Neuronal stem cell (in vitro differentiated cells): Measurements from ENCODE around the gene MEF2A.
"Not testable (repeated sequence)": the region's sequence is repeated elsewhere in the genome, so short reads cannot be mapped to it uniquely, and the experiment has no call there.

Source experiments
- DNase-seq: peaks from one replicate; pipeline ENCODE4 v3.0.0-alpha.2; 2013; ENCODE audit warnings: low spot score
- H2AFZ ChIP-seq: one replicate; pipeline ENCODE4 v1.6.1; 2013; ENCODE audit warnings: mild to moderate bottlenecking, low read length, inconsistent platforms
- H2AK5ac ChIP-seq: 2 replicates; pipeline ENCODE4 v1.6.1; 2013; ENCODE audit warnings: low read depth, mild to moderate bottlenecking, inconsistent platforms, low read length, moderate library complexity, mixed read lengths
- H2BK120ac ChIP-seq: 2 replicates; pipeline ENCODE4 v1.6.1; 2013; ENCODE audit warnings: low read depth, mild to moderate bottlenecking, inconsistent platforms, low read length, moderate library complexity, mixed read lengths
- H2BK12ac ChIP-seq: one replicate; pipeline ENCODE4 v1.6.1; 2013; ENCODE audit warnings: low read length, inconsistent platforms
- H2BK15ac ChIP-seq: 2 replicates; pipeline ENCODE4 v1.6.1; 2013; ENCODE audit warnings: mild to moderate bottlenecking, low read length, inconsistent platforms, mixed read lengths
- H2BK5ac ChIP-seq: one replicate; pipeline ENCODE4 v1.6.1; 2013; ENCODE audit warnings: inconsistent platforms, mild to moderate bottlenecking, low read length, moderate library complexity
- H3K14ac ChIP-seq: one replicate; pipeline ENCODE4 v1.6.1; 2013; ENCODE audit warnings: low read length, inconsistent platforms
- H3K18ac ChIP-seq: 2 replicates; pipeline ENCODE4 v1.6.1; 2013; ENCODE audit warnings: low read length, inconsistent platforms
- H3K23ac ChIP-seq: 2 replicates; pipeline ENCODE4 v1.6.1; 2013; ENCODE audit warnings: low read depth, mild to moderate bottlenecking, mixed read lengths, low read length, inconsistent platforms; ENCODE audit not compliant: poor library complexity
- H3K27ac ChIP-seq: replicated peaks from 3 replicates; pipeline ENCODE4 v1.5.1; 2013; ENCODE audit warnings: low read length, inconsistent platforms
- H3K27me3 ChIP-seq, 3 experiments: 2 replicates each; pipeline ENCODE4 v1.6.1; 2013; ENCODE audit warnings: low read length in 3 of 3, mild to moderate bottlenecking in 2 of 3, inconsistent platforms in 1 of 3, low read depth in 1 of 3, mixed read lengths in 1 of 3, moderate library complexity in 1 of 3; ENCODE audit not compliant: control insufficient read depth in 3 of 3, insufficient read depth in 3 of 3
- H3K36me3 ChIP-seq, 2 donors: replicated peaks in 1 of 2; 2 replicates each; pipeline ENCODE4 v1.6.1; 2013; ENCODE audit warnings: low read length in 2 of 2; ENCODE audit not compliant: control insufficient read depth in 2 of 2, insufficient read depth in 2 of 2
- H3K4ac ChIP-seq: 2 replicates; pipeline ENCODE4 v1.6.1; 2013; ENCODE audit warnings: inconsistent platforms, mild to moderate bottlenecking, low read length, moderate library complexity
- H3K4me1 ChIP-seq, 2 donors: 1 replicate in 1 of 2; 2 replicates in 1 of 2; pipeline ENCODE4 v1.6.1; 2013; ENCODE audit warnings: low read length in 2 of 2, low read depth in 1 of 2; ENCODE audit not compliant: control insufficient read depth in 2 of 2, insufficient read depth in 1 of 2
- H3K4me2 ChIP-seq: one replicate; pipeline ENCODE4 v1.6.1; 2013; ENCODE audit warnings: mild to moderate bottlenecking, low read length, inconsistent platforms; ENCODE audit not compliant: insufficient read depth, poor library complexity, severe bottlenecking
- H3K4me3 ChIP-seq, 2 donors: 2 replicates each; pipeline ENCODE4 v1.5.1; 2013; ENCODE audit warnings: low read length in 2 of 2, mild to moderate bottlenecking in 2 of 2, inconsistent platforms in 1 of 2, moderate library complexity in 1 of 2
- H3K79me1 ChIP-seq: one replicate; pipeline ENCODE4 v1.6.1; 2013; ENCODE audit warnings: low read depth, mild to moderate bottlenecking, inconsistent platforms, low read length, moderate library complexity
- H3K9ac ChIP-seq: one replicate; pipeline ENCODE4 v1.6.1; 2013; ENCODE audit warnings: mild to moderate bottlenecking, low read depth, low read length, inconsistent platforms; ENCODE audit not compliant: poor library complexity
- H3K9me3 ChIP-seq, 2 donors: replicated peaks in 1 of 2; 2 replicates each; pipeline versions ENCODE3 to v1.6.1; 2013; ENCODE audit warnings: low read length in 2 of 2, mild to moderate bottlenecking in 2 of 2, inconsistent platforms in 1 of 2, low read depth in 1 of 2, mixed read lengths in 1 of 2, moderate library complexity in 1 of 2; ENCODE audit not compliant: control insufficient read depth in 2 of 2, insufficient read depth in 1 of 2
- H4K8ac ChIP-seq: one replicate; pipeline ENCODE4 v1.6.1; 2013; ENCODE audit warnings: low read depth, mild to moderate bottlenecking, inconsistent platforms, low read length, moderate library complexity
- H4K91ac ChIP-seq: one replicate; pipeline ENCODE4 v1.6.1; 2013; ENCODE audit warnings: low read length, low read depth, mild to moderate bottlenecking, inconsistent platforms; ENCODE audit not compliant: poor library complexity
- WGBS, 2 donors: extraction: QIAGEN DNeasy Blood & Tissue Kit; methylation state at CpG; one replicate each; pipeline ENCODE4 v1.1.7; 2013; ENCODE audit warnings: missing lambda C conversion rate in 2 of 2, mixed read lengths in 1 of 2; ENCODE audit not compliant: insufficient read length in 2 of 2, insufficient replicate concordance in 1 of 2; ENCODE audit errors: extremely low coverage in 2 of 2; 5-methylcytosine and 5-hydroxymethylcytosine counted together

Gene MEF2A

DNA sequence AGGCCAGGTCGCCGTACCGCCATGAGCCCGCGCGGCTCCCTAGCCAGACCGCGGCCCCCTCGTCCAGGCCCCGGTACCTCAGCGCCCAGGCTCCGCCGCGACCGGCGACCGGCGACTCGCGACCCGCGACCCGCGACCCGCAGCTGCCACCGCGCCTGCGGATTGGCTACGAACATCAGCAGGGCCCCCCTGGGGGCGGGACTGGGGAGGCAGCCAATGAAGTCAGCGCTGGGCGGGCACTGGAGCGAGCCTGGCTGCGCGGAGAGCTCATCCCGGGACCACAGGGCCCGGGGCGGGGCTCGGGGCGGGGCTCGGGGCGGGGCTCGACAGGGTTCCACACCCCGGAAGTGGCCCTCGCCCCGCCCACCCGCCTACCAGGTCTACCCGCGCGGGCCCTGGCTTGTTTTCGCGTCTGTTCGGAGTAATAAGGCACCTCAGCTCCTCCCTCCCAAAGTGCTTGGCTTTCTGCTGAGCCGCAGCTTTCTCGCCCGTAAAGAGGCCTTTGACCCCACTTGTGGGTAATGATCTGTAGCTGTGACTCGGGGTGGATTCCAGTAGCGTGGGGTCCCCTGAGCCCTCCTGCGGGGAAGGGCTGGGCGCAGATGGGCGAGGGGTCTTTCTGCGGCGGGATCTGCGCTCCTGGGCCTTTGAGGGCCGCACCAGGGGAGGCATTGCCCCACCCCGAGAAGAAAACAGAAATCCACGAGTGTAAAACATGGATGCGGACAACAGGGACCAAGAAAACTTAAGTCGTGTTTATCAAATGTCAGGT lies 167.7 kb downstream of the MEF2A start, which contains the start of gene LYSMD4:
LYSMD4 (minus strand) TSS at position 170 of the 772 bp plus-strand sequence. CDS start 1,438 bp downstream, outside the sequence.
- peak within 1 kb of the TSS; percentile 82 for H3K27ac ChIP-seq
- WGBS, 2 donors = no CpG with 5 or more reads among the region's 69 CpGs
- peak; percentile 93 for DNase-seq

GRCh38 chr15:99734040-99734291 lies 168.2 kb downstream of the MEF2A start:
- H3K79me1 ChIP-seq, H3K9me3 ChIP-seq, H3K14ac ChIP-seq, H3K9ac ChIP-seq, H3K27me3 ChIP-seq, H3K27ac ChIP-seq, H2BK120ac ChIP-seq, H2BK12ac ChIP-seq, H3K36me3 ChIP-seq, H2BK5ac ChIP-seq, H3K4me1 ChIP-seq, DNase-seq, H4K91ac ChIP-seq, H3K4ac ChIP-seq, H2AK5ac ChIP-seq, H3K23ac ChIP-seq: not testable (repeated sequence)
- H3K4me2 ChIP-seq = peak overlapping the region; percentile 63
- no CpG with 5 or more reads among the region's 13 CpGs for WGBS, 2 donors
- peak overlapping the region in 1 of 2 donors; percentile 82 for H3K4me3 ChIP-seq
- peak overlapping the region; percentile 92 for H4K8ac ChIP-seq
- peak overlapping the region; percentile 72 for H2BK15ac ChIP-seq
- H2AFZ ChIP-seq = peak overlapping the region; percentile 100
- peak overlapping the region; percentile 94 for H3K18ac ChIP-seq

More for the DNA sequence above, 167.7 kb downstream of the MEF2A start, which contains the start of gene LYSMD4:
- Histone ChIP-seq H3K27me3 (peaks cover 0 to 3% (median 0%) of the 10 kb centered on the region in 3 experiments), H2BK120ac (peak within 1 kb of the TSS; percentile 49), H3K79me1 (no peaks in the 10 kb centered on the region), H2AK5ac (peak within 1 kb of the TSS; percentile 87), H4K8ac (peak within 1 kb of the TSS; percentile 92), H3K23ac (peak within 1 kb of the TSS; percentile 77), H2AFZ (peak within 1 kb of the TSS; percentile 100), H3K14ac (no peak within 1 kb of the TSS), H3K9ac (peak within 1 kb of the TSS; percentile 82), H3K9me3 (peaks cover 0 to 3% of the 10 kb centered on the region in 2 donors), H2BK15ac (peak within 1 kb of the TSS; percentile 72), H2BK5ac (peak within 1 kb of the TSS; percentile 90), H4K91ac (no peak within 1 kb of the TSS), H2BK12ac (peak within 1 kb of the TSS; percentile 66), H3K4me3 (peak within 1 kb of the TSS; percentile 82 to 94), H3K18ac (peak within 1 kb of the TSS; percentile 94), H3K4ac (no peak within 1 kb of the TSS), H3K4me2 (peak within 1 kb of the TSS; percentile 89), H3K4me1 (peaks cover 4 to 6% of the 10 kb centered on the region in 2 donors), H3K36me3 (peaks cover 8 to 15% of the 10 kb centered on the region in 2 donors)

DNA sequence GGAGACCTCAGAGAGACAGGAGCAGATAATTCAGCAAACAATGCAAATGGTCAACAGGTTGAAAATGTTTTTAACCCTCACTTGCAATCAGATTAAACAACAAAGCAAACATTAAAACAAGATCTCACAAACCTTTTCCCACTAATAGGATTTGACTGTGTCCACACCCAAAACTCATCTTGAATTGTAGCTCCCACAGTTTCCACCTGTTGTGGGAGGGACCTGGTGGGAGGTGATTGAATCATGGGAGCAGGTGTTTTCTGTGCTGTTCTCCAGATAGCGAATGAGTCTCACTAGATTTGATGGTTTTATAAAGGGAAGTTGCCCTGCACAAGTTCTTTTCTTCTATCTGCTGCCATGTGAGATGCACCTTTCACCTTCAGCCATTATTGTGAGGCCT lies 168.8 kb downstream of the MEF2A start:
- Histone ChIP-seq H3K36me3 (peaks cover 0 to 6% of the 10 kb centered on the region in 2 donors), H3K4me2 (no peak overlapping the region), H3K4me3 (no peak overlapping the region), H3K9ac (no peak overlapping the region), H3K18ac (no peak overlapping the region), H2BK12ac (no peak overlapping the region), H2BK5ac (no peak overlapping the region), H2BK120ac (no peak overlapping the region), H2BK15ac (no peak overlapping the region), H3K9me3 (peaks cover 0 to 3% of the 10 kb centered on the region in 2 donors), H3K4ac (no peak overlapping the region), H3K27me3 (peaks cover 0 to 3% (median 0%) of the 10 kb centered on the region in 3 experiments), H3K4me1 (peaks cover 4 to 6% of the 10 kb centered on the region in 2 donors), H2AK5ac (no peak overlapping the region), H2AFZ (no peak overlapping the region), H3K23ac (no peak overlapping the region), H4K91ac (no peak overlapping the region), H3K79me1 (no peaks in the 10 kb centered on the region), H3K14ac (no peak overlapping the region), H4K8ac (no peak overlapping the region), H3K27ac (no peak overlapping the region)
- no CpG with 5 or more reads among the region's 1 CpG for WGBS, 2 donors
- no peak for DNase-seq

- H4K91ac ChIP-seq = no peak overlapping the region
- peaks cover 0 to 3% (median 0%) of the 10 kb centered on the region in 3 experiments for H3K27me3 ChIP-seq
- peaks cover 0 to 6% of the 10 kb centered on the region in 2 donors for H3K36me3 ChIP-seq
- H3K9me3 ChIP-seq = peaks cover 0 to 3% of the 10 kb centered on the region in 2 donors
- no peak overlapping the region for H2BK5ac ChIP-seq
- H3K27ac ChIP-seq = no peak overlapping the region
- H3K79me1 ChIP-seq = no peaks in the 10 kb centered on the region
- no CpG with 5 or more reads among the region's 4 CpGs for WGBS, 2 donors
- no peak for DNase-seq
- H2BK15ac ChIP-seq = no peak overlapping the region
- no peak overlapping the region for H3K18ac ChIP-seq
- no peak overlapping the region for H2AFZ ChIP-seq
- H3K23ac ChIP-seq = no peak overlapping the region
- no peak overlapping the region for H3K4me3 ChIP-seq
- H4K8ac ChIP-seq = no peak overlapping the region
- H3K14ac ChIP-seq = no peak overlapping the region
- no peak overlapping the region for H3K4ac ChIP-seq
- no peak overlapping the region for H3K4me2 ChIP-seq
- H2BK120ac ChIP-seq = no peak overlapping the region
- no peak overlapping the region for H2AK5ac ChIP-seq
- no peak overlapping the region for H2BK12ac ChIP-seq
- peaks cover 4 to 6% of the 10 kb centered on the region in 2 donors for H3K4me1 ChIP-seq
- H3K9ac ChIP-seq = no peak overlapping the region
These were observed 170.1 kb downstream of the MEF2A start for GRCh38 chr15:99735868-99736267.
